GM19467 (cell line): ENCODE results near the gene MGRN1.

Experiments used
- ATAC-seq: cut with Tn5 transposase; IDR thresholded peaks from one replicate; pipeline ENCODE4 v1.9.1; 2021; ENCODE audit warnings: mild to moderate bottlenecking, moderate library complexity; ENCODE audit not compliant: unreplicated experiment

MGRN1 gene

GRCh38 chr16:4603624-4604170, 20.9 kb upstream of the MGRN1 start:
- ATAC-seq, result no peak

GRCh38 chr16:4604401-4604800, 20.2 kb upstream of the MGRN1 start:
- no peak for ATAC-seq

- no peak for ATAC-seq
Observed at GRCh38 chr16:4606354-4606753, 18.3 kb upstream of the MGRN1 start.

GRCh38 chr16:4607841-4608703, 16.6 kb upstream of the MGRN1 start:
- ATAC-seq, result no peak

GRCh38 chr16:4608704-4608980, 16.0 kb upstream of the MGRN1 start:
- ATAC-seq, result no peak

GRCh38 chr16:4609200-4610010, 15.2 kb upstream of the MGRN1 start:
- no peak for ATAC-seq

- ATAC-seq, result no peak
Observed at GRCh38 chr16:4610011-4611005, 14.3 kb upstream of the MGRN1 start.

GRCh38 chr16:4611337-4612021, 13.1 kb upstream of the MGRN1 start:
- ATAC-seq, result no peak

GRCh38 chr16:4612474-4612931, 12.1 kb upstream of the MGRN1 start:
- ATAC-seq, result no peak

GRCh38 chr16:4612977-4613635, 11.5 kb upstream of the MGRN1 start:
- no peak for ATAC-seq

GRCh38 chr16:4613636-4614570, 10.7 kb upstream of the MGRN1 start:
- no peak for ATAC-seq

- ATAC-seq, result peak; percentile 48
Observed at GRCh38 chr16:4614571-4615383, 9.8 kb upstream of the MGRN1 start, which contains the start of gene UBALD1. Gene UBALD1 (minus strand): TSS chr16:4614888. CDS start chr16:4614797, 91 bp downstream.

GRCh38 chr16:4615384-4616046, 9.1 kb upstream of the MGRN1 start:
- no peak for ATAC-seq

GRCh38 chr16:4616047-4616811, 8.4 kb upstream of the MGRN1 start:
- peak; percentile 70 for ATAC-seq

- no peak for ATAC-seq
Observed at GRCh38 chr16:4617880-4618279, 6.7 kb upstream of the MGRN1 start.
